AG09309 (cell line): ENCODE results near the gene FOXC1.

ENCODE experiments used
- DNase-seq: peaks from one replicate; pipeline ENCODE4 v3.0.0-alpha.2; 2010; ENCODE audit warnings: low read depth
- H3K4me3 ChIP-seq: 2 replicates; pipeline ENCODE4 v1.5.1; 2011; ENCODE audit warnings: mild to moderate bottlenecking, low read depth, low read length, moderate library complexity; ENCODE audit not compliant: control insufficient read depth
- CTCF ChIP-seq: IDR thresholded peaks from 2 replicates; pipeline ENCODE4 v1.5.1; 2011; ENCODE audit warnings: mild to moderate bottlenecking, low read depth, low read length, inconsistent platforms; ENCODE audit not compliant: insufficient read depth, control insufficient read depth; ENCODE audit errors: missing control alignments

Gene FOXC1

GRCh38 chr6:1584146-1584545 is 25.6 kb upstream of the FOXC1 start:
- TF ChIP-seq CTCF, result no peak
- no peak overlapping the region for H3K4me3 ChIP-seq
- DNase-seq, result no peak

- DNase-seq, result no peak
- no peak overlapping the region for H3K4me3 ChIP-seq
- TF ChIP-seq CTCF, result no peak
Observed at GRCh38 chr6:1584996-1585668, 24.6 kb upstream of the FOXC1 start.

GRCh38 chr6:1585669-1586049 is 24.1 kb upstream of the FOXC1 start:
- no peak for DNase-seq
- no peak overlapping the region for H3K4me3 ChIP-seq
- no peak for TF ChIP-seq CTCF

GRCh38 chr6:1586256-1586655 is 23.5 kb upstream of the FOXC1 start:
- no peak for TF ChIP-seq CTCF
- DNase-seq, result no peak
- H3K4me3 ChIP-seq, result no peak overlapping the region

GRCh38 chr6:1586861-1587450 is 22.8 kb upstream of the FOXC1 start:
- H3K4me3 ChIP-seq, result no peak overlapping the region
- TF ChIP-seq CTCF, result no peak
- no peak for DNase-seq

- TF ChIP-seq CTCF, result no peak
- H3K4me3 ChIP-seq, result no peak overlapping the region
- DNase-seq, result no peak
Observed at GRCh38 chr6:1587546-1587945, 22.2 kb upstream of the FOXC1 start.
